Measurements from ENCODE around the gene CDADC1.
"Not testable (repeated sequence)": the region's sequence is repeated elsewhere in the genome, so short reads cannot be mapped to it uniquely, and the experiment has no call there.

The CDADC1 gene

GRCh38 chr13:49240017-49240416 lies 7.7 kb upstream of the CDADC1 start:
- DNase-seq, result peak in 1 of 2 experiments; percentile 14

GRCh38 chr13:49241296-49241695 lies 6.4 kb upstream of the CDADC1 start:
- no peak for DNase-seq

- DNase-seq, result no peak
These were observed 2.6 kb upstream of the CDADC1 start for GRCh38 chr13:49245101-49245500.

- no peak for DNase-seq
These were observed 679 bp upstream of the CDADC1 start for GRCh38 chr13:49246850-49247642.

- no peak for DNase-seq
These were observed 887 bp downstream of the CDADC1 start for GRCh38 chr13:49248622-49249002.

- no peak for DNase-seq
These were observed 3.6 kb downstream of the CDADC1 start for GRCh38 chr13:49251326-49251725.

- DNase-seq, result no peak
These were observed 5.6 kb downstream of the CDADC1 start for GRCh38 chr13:49253310-49253709.

GRCh38 chr13:49254007-49254406 lies 6.3 kb downstream of the CDADC1 start:
- DNase-seq, result no peak

GRCh38 chr13:49256841-49257240 lies 9.1 kb downstream of the CDADC1 start:
- DNase-seq, result no peak

GRCh38 chr13:49258089-49258796 lies 10.5 kb downstream of the CDADC1 start:
- no peak for DNase-seq

- DNase-seq, result no peak
These were observed 11.9 kb downstream of the CDADC1 start for GRCh38 chr13:49259586-49259985.

- no peak for DNase-seq
These were observed 14.9 kb downstream of the CDADC1 start for GRCh38 chr13:49262634-49263033.

- DNase-seq, result no peak
These were observed 18.1 kb downstream of the CDADC1 start for GRCh38 chr13:49265822-49266221.

- DNase-seq, result no peak
These were observed 23.5 kb downstream of the CDADC1 start for GRCh38 chr13:49271264-49271663.

GRCh38 chr13:49272296-49272695 lies 24.6 kb downstream of the CDADC1 start:
- no peak for DNase-seq

- DNase-seq, result no peak
These were observed 30.5 kb downstream of the CDADC1 start for GRCh38 chr13:49278211-49278610.

GRCh38 chr13:49279112-49279511 lies 31.4 kb downstream of the CDADC1 start:
- no peak for DNase-seq

GRCh38 chr13:49279885-49280284 lies 32.2 kb downstream of the CDADC1 start:
- no peak for DNase-seq

- DNase-seq, result no peak
These were observed 40.3 kb downstream of the CDADC1 start for GRCh38 chr13:49287995-49288394.

- DNase-seq, result no peak
These were observed 40.7 kb downstream of the CDADC1 start for GRCh38 chr13:49288458-49288857.

GRCh38 chr13:49292742-49293486 lies 45.2 kb downstream of the CDADC1 start:
- peak; percentile 37 to 43 for DNase-seq

- not testable (repeated sequence) for DNase-seq
These were observed 47.0 kb downstream of the CDADC1 start for GRCh38 chr13:49294723-49295122.

GRCh38 chr13:49295244-49295643 lies 47.5 kb downstream of the CDADC1 start:
- no peak for DNase-seq

- no peak for DNase-seq
These were observed 48.9 kb downstream of the CDADC1 start for GRCh38 chr13:49296659-49297058.

Measured in SHP77 (cell line).